ENCODE results near the gene SLC38A6. TPM values are rescaled to one million over a fixed set of nuclear protein-coding genes. Genes with fewer than 3 reads are reported as not detected.

SLC38A6 gene
- total and polyA plus RNA-seq, 2 of the 13 experiments (the other 11 are each of a cell fraction or from before 2014, with no cell fraction given): 6.9 to 22.1 TPM

DNA sequence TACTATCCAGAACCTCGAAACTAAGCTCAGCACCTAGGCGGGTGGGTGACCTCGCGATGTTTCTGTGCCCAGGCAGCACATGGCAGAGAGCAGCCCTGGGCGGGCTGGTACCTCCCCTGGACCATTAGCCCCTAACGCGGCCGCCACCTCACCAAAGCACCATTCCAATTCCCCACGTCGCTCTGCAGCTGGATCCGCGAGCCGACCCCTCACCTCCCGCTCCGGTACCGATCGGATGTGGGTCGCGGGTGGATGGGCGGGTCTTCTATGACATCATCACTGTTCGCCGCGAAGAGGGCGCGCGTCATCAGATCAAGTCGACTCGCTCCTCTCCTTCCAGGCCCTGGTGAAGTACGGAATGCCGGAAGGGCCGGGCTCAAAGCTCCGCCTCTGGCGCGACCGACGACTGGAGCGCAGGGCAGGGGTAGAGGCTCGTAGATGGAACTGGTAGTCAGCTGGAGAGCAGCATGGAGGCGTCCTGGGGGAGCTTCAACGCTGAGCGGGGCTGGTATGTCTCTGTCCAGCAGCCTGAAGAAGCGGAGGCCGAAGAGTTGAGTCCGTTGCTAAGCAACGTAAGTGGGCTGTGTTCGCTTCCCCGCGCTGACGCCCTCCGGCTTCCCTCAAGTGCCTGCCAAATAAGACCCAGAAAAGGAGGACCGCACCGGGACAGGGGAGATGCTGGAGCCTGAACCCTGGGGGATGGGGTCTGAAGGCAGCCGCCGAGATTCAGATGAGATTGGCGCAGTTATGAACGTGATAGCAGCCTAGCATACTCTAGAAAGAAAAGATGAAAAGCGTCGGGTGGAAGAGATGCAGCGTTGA is at the start of gene SLC38A6, which contains the start of gene TRMT5 (continued):
- TF ChIP-seq, protein P1, sequence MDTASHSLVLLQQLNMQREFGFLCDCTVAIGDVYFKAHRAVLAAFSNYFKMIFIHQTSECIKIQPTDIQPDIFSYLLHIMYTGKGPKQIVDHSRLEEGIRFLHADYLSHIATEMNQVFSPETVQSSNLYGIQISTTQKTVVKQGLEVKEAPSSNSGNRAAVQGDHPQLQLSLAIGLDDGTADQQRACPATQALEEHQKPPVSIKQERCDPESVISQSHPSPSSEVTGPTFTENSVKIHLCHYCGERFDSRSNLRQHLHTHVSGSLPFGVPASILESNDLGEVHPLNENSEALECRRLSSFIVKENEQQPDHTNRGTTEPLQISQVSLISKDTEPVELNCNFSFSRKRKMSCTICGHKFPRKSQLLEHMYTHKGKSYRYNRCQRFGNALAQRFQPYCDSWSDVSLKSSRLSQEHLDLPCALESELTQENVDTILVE (CRISPR knock-in tag; IDR thresholded peaks at IDR 0.05): peak; percentile 45; the same call in 1 of the 2 replicates
- TF ChIP-seq, protein P2, sequence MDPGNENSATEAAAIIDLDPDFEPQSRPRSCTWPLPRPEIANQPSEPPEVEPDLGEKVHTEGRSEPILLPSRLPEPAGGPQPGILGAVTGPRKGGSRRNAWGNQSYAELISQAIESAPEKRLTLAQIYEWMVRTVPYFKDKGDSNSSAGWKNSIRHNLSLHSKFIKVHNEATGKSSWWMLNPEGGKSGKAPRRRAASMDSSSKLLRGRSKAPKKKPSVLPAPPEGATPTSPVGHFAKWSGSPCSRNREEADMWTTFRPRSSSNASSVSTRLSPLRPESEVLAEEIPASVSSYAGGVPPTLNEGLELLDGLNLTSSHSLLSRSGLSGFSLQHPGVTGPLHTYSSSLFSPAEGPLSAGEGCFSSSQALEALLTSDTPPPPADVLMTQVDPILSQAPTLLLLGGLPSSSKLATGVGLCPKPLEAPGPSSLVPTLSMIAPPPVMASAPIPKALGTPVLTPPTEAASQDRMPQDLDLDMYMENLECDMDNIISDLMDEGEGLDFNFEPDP (CRISPR knock-in tag; conservative IDR thresholded peaks at IDR 0.05): no peak
- TF ChIP-seq, protein P3, sequence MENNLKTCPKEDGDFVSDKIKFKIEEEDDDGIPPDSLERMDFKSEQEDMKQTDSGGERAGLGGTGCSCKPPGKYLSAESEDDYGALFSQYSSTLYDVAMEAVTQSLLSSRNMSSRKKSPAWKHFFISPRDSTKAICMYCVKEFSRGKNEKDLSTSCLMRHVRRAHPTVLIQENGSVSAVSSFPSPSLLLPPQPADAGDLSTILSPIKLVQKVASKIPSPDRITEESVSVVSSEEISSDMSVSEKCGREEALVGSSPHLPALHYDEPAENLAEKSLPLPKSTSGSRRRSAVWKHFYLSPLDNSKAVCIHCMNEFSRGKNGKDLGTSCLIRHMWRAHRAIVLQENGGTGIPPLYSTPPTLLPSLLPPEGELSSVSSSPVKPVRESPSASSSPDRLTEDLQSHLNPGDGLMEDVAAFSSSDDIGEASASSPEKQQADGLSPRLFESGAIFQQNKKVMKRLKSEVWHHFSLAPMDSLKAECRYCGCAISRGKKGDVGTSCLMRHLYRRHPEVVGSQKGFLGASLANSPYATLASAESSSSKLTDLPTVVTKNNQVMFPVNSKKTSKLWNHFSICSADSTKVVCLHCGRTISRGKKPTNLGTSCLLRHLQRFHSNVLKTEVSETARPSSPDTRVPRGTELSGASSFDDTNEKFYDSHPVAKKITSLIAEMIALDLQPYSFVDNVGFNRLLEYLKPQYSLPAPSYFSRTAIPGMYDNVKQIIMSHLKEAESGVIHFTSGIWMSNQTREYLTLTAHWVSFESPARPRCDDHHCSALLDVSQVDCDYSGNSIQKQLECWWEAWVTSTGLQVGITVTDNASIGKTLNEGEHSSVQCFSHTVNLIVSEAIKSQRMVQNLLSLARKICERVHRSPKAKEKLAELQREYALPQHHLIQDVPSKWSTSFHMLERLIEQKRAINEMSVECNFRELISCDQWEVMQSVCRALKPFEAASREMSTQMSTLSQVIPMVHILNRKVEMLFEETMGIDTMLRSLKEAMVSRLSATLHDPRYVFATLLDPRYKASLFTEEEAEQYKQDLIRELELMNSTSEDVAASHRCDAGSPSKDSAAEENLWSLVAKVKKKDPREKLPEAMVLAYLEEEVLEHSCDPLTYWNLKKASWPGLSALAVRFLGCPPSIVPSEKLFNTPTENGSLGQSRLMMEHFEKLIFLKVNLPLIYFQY (CRISPR knock-in tag; IDR thresholded peaks at IDR 0.05; ENCODE audit: borderline replicate concordance): peak; percentile 99
- no peak for TF ChIP-seq TAF15 (IDR thresholded peaks at IDR 0.05; ENCODE audit: low read depth, low read length, poor library complexity, severe bottlenecking)
- TF ChIP-seq, protein P4, sequence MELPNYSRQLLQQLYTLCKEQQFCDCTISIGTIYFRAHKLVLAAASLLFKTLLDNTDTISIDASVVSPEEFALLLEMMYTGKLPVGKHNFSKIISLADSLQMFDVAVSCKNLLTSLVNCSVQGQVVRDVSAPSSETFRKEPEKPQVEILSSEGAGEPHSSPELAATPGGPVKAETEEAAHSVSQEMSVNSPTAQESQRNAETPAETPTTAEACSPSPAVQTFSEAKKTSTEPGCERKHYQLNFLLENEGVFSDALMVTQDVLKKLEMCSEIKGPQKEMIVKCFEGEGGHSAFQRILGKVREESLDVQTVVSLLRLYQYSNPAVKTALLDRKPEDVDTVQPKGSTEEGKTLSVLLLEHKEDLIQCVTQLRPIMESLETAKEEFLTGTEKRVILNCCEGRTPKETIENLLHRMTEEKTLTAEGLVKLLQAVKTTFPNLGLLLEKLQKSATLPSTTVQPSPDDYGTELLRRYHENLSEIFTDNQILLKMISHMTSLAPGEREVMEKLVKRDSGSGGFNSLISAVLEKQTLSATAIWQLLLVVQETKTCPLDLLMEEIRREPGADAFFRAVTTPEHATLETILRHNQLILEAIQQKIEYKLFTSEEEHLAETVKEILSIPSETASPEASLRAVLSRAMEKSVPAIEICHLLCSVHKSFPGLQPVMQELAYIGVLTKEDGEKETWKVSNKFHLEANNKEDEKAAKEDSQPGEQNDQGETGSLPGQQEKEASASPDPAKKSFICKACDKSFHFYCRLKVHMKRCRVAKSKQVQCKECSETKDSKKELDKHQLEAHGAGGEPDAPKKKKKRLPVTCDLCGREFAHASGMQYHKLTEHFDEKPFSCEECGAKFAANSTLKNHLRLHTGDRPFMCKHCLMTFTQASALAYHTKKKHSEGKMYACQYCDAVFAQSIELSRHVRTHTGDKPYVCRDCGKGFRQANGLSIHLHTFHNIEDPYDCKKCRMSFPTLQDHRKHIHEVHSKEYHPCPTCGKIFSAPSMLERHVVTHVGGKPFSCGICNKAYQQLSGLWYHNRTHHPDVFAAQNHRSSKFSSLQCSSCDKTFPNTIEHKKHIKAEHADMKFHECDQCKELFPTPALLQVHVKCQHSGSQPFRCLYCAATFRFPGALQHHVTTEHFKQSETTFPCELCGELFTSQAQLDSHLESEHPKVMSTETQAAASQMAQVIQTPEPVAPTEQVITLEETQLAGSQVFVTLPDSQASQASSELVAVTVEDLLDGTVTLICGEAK (IDR thresholded peaks at IDR 0.05): no peak
- TF ChIP-seq, protein P4 (CRISPR knock-in tag; IDR thresholded peaks at IDR 0.05): peak; percentile 84
- TF ChIP-seq FOXJ3 (CRISPR knock-in tag; IDR thresholded peaks at IDR 0.05; ENCODE audit: borderline replicate concordance): no peak
- TF ChIP-seq, protein P5, sequence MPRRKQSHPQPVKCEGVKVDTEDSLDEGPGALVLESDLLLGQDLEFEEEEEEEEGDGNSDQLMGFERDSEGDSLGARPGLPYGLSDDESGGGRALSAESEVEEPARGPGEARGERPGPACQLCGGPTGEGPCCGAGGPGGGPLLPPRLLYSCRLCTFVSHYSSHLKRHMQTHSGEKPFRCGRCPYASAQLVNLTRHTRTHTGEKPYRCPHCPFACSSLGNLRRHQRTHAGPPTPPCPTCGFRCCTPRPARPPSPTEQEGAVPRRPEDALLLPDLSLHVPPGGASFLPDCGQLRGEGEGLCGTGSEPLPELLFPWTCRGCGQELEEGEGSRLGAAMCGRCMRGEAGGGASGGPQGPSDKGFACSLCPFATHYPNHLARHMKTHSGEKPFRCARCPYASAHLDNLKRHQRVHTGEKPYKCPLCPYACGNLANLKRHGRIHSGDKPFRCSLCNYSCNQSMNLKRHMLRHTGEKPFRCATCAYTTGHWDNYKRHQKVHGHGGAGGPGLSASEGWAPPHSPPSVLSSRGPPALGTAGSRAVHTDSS (CRISPR knock-in tag; conservative IDR thresholded peaks at IDR 0.05): no peak
- TF ChIP-seq ZNF235 (CRISPR knock-in tag; IDR thresholded peaks at IDR 0.05; ENCODE audit: borderline replicate concordance): no peak
- peak; percentile 58 for TF ChIP-seq TBL1XR1 (IDR thresholded peaks at IDR 0.05; ENCODE audit: borderline replicate concordance, low read length, partially characterized antibody)

Data from HepG2 (cell line).